Dendritic cell treated with granulocyte-macrophage colony-stimulating factor and Interleukin-4, amounts not matched to agents 40 ng/mL and 50 ng/mL, for 4 days (primary cell): Measurements from ENCODE around the gene MAPK1.

Source experiments
- H3K27ac Mint-ChIP-seq: one replicate; pipeline ENCODE4 v1.8.0; 2022; ENCODE audit warnings: mild to moderate bottlenecking, mixed read lengths
- H3K27me3 Mint-ChIP-seq: one replicate; pipeline ENCODE4 v1.8.0; 2022; ENCODE audit warnings: mild to moderate bottlenecking, mixed read lengths
- H3K36me3 Mint-ChIP-seq: one replicate; pipeline ENCODE4 v1.8.0; 2022; ENCODE audit warnings: low read depth, mixed read lengths
- H3K4me1 Mint-ChIP-seq: one replicate; pipeline ENCODE4 v1.8.0; 2022; ENCODE audit warnings: low read depth, mixed read lengths
- H3K4me3 Mint-ChIP-seq: one replicate; pipeline ENCODE4 v1.8.0; 2022; ENCODE audit warnings: mild to moderate bottlenecking, moderate library complexity, mixed read lengths
- H3K9me3 Mint-ChIP-seq: one replicate; pipeline ENCODE4 v1.8.0; 2022; ENCODE audit warnings: mixed read lengths
- intact Hi-C: fragments of 100-400 bp; cut with micrococcal nuclease; formaldehyde crosslinking; loops from one replicate; pipeline ENCODE4 v1.15.0; 2022

MAPK1 gene

DNA sequence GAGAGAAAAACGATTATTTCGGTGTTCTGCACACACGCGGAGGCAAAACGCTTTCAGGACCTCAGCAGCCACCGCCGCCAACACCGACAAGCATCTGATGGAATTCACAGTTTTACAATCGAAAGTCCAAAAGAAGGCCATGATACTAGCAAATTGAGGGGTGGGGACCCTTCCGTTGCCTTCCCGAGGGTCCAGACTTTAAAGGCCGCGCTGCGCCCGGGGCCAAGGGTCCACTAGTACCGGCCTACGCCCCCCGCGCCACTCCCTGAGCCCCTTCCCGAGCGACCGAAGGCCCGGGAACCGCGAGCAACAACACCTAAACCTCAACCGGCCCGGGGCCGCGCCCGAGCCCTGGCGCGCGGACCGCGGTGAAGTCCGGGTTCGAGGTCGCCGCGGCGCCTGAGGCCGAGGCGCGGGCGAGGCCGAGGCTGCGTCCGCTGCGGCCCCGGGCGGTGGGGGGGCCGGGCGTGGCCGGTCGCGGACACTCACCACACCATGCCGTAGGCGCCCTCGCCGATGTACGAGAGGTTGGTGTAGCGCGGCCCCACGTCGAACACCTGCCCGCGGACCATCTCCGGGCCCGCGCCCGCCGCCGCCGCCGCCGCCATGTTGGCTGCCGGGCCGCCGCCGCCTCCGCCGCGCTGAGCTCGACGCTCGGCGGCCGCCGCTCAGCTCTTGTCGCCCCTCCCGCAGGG lies 465 bp downstream of the MAPK1 start:
- peaks cover 50% of the 10 kb centered on the region for H3K4me1 Mint-ChIP-seq
- no peaks in the 10 kb centered on the region for H3K27me3 Mint-ChIP-seq
- intact Hi-C loops, result loop anchor here (5.0 kb wide), 1 partner anchor 70 kb away; no protein-coding TSS in a partner anchor
- no peaks in the 10 kb centered on the region for H3K9me3 Mint-ChIP-seq
- peaks cover 29% of the 10 kb centered on the region for H3K36me3 Mint-ChIP-seq
- peak overlapping the region; percentile 93 for H3K4me3 Mint-ChIP-seq
- peak overlapping the region; percentile 95 for H3K27ac Mint-ChIP-seq

GRCh38 chr22:21865041-21865440 lies 2.4 kb downstream of the MAPK1 start:
- Mint-ChIP-seq H3K4me1 (peaks cover 70% of the 10 kb centered on the region), H3K27ac (peak overlapping the region; percentile 33)
- intact Hi-C loops, result loop anchor here (5.0 kb wide), 1 partner anchor 72 kb away; no protein-coding TSS in a partner anchor

GRCh38 chr22:21862386-21863245 lies 4.8 kb downstream of the MAPK1 start:
- intact Hi-C loops, result loop anchor here (5.0 kb wide), 1 partner anchor 45 kb away; no protein-coding TSS in a partner anchor
- Mint-ChIP-seq H3K4me1 (peaks cover 79% of the 10 kb centered on the region), H3K9me3 (no peaks in the 10 kb centered on the region), H3K27me3 (no peaks in the 10 kb centered on the region), H3K36me3 (peaks cover 39% of the 10 kb centered on the region), H3K27ac (peak overlapping the region; percentile 14), H3K4me3 (peak overlapping the region; percentile 10)

More at GRCh38 chr22:21865041-21865440, 2.4 kb downstream of the MAPK1 start:
- Mint-ChIP-seq H3K36me3 (peaks cover 37% of the 10 kb centered on the region), H3K4me3 (peak overlapping the region; percentile 31), H3K27me3 (no peaks in the 10 kb centered on the region), H3K9me3 (no peaks in the 10 kb centered on the region)

- no peaks in the 10 kb centered on the region for H3K27me3 Mint-ChIP-seq
- intact Hi-C loops, result loop anchor here (5.0 kb wide), 1 partner anchor 45 kb away; no protein-coding TSS in a partner anchor
- peaks cover 87% of the 10 kb centered on the region for H3K4me1 Mint-ChIP-seq
- H3K36me3 Mint-ChIP-seq, result peaks cover 35% of the 10 kb centered on the region
- peak overlapping the region; percentile 19 for H3K27ac Mint-ChIP-seq
- H3K9me3 Mint-ChIP-seq, result no peaks in the 10 kb centered on the region
- no peak overlapping the region for H3K4me3 Mint-ChIP-seq
These were observed 5.6 kb downstream of the MAPK1 start for GRCh38 chr22:21861851-21862250.

DNA sequence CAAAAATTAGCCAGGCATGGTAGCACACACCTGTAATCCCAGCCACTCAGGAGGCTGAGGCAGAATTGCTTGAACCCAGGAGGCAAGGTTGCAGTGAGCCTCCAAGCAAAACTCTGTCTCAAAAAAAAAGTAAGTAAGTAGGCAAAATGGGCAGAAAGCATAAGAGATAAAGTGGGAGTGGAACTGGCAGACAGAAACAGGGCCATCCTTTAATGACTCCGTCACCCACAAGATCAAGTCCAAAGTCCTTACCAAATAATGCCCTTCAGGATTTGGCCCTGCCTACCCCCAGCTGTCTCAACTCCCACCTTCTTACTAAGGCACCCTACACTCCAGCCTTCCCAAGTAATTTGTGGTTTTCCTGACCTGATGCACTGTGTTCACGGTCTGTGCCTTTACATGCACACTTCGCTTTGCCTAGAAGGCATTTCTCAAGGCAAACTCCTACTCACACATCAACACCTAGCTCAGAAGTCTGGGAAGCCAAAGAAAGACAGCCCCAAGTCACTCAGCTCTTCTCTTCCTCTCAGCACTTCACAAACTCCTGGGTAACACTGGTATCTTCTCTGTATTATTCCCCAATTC lies 6.1 kb downstream of the MAPK1 start:
- peaks cover 91% of the 10 kb centered on the region for H3K4me1 Mint-ChIP-seq
- H3K27me3 Mint-ChIP-seq, result no peaks in the 10 kb centered on the region
- H3K9me3 Mint-ChIP-seq, result no peaks in the 10 kb centered on the region
- peak overlapping the region; percentile 32 for H3K4me3 Mint-ChIP-seq
- intact Hi-C loops, result loop anchor here (5.0 kb wide), 1 partner anchor 44 kb away; no protein-coding TSS in a partner anchor
- peak overlapping the region; percentile 19 for H3K27ac Mint-ChIP-seq
- H3K36me3 Mint-ChIP-seq, result peaks cover 32% of the 10 kb centered on the region

GRCh38 chr22:21860491-21861039 lies 6.9 kb downstream of the MAPK1 start:
- Mint-ChIP-seq H3K9me3 (no peaks in the 10 kb centered on the region), H3K27me3 (no peaks in the 10 kb centered on the region), H3K4me1 (peaks cover 93% of the 10 kb centered on the region), H3K27ac (peak overlapping the region; percentile 53), H3K4me3 (no peak overlapping the region), H3K36me3 (peaks cover 30% of the 10 kb centered on the region)
- intact Hi-C loops, result loop anchor here (5.0 kb wide), 1 partner anchor 43 kb away; no protein-coding TSS in a partner anchor

GRCh38 chr22:21858025-21858764 lies 9.2 kb downstream of the MAPK1 start:
- intact Hi-C loops, result no loop called here
- Mint-ChIP-seq H3K9me3 (no peaks in the 10 kb centered on the region), H3K4me1 (peaks cover 89% of the 10 kb centered on the region)

GRCh38 chr22:21857481-21857914 lies 9.9 kb downstream of the MAPK1 start:
- intact Hi-C loops, result no loop called here
- peak overlapping the region; percentile 50 for H3K27ac Mint-ChIP-seq
- H3K4me1 Mint-ChIP-seq, result peaks cover 86% of the 10 kb centered on the region
- no peaks in the 10 kb centered on the region for H3K27me3 Mint-ChIP-seq
- H3K9me3 Mint-ChIP-seq, result no peaks in the 10 kb centered on the region
- H3K4me3 Mint-ChIP-seq, result no peak overlapping the region
- peaks cover 23% of the 10 kb centered on the region for H3K36me3 Mint-ChIP-seq

More at GRCh38 chr22:21858025-21858764, 9.2 kb downstream of the MAPK1 start:
- peaks cover 20% of the 10 kb centered on the region for H3K36me3 Mint-ChIP-seq
- H3K27ac Mint-ChIP-seq, result peak overlapping the region; percentile 50
- H3K27me3 Mint-ChIP-seq, result no peaks in the 10 kb centered on the region
- H3K4me3 Mint-ChIP-seq, result no peak overlapping the region

DNA sequence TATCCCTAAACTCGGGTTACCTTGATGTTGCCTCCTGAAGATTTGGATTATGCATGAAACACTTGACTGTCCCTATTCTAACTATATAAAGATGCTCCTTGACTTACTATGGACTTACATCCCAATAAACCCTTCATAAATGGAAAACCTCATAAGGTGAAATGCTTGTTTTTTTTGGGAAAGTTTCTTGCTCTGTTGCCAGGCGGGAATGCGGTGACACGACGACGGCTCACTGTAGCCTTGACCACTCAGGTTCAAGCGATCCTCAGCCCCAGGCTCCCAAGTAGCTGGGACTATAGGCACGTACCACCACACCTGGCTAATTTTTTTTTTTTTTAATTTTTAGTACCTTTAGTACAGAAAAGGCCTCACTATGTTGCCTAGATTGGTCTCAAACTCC lies 10.6 kb downstream of the MAPK1 start:
- intact Hi-C loops, result no loop called here
- Mint-ChIP-seq H3K9me3 (no peaks in the 10 kb centered on the region), H3K36me3 (peaks cover 30% of the 10 kb centered on the region), H3K27me3 (no peaks in the 10 kb centered on the region), H3K4me3 (no peak overlapping the region), H3K27ac (no peak overlapping the region), H3K4me1 (peaks cover 88% of the 10 kb centered on the region)

DNA sequence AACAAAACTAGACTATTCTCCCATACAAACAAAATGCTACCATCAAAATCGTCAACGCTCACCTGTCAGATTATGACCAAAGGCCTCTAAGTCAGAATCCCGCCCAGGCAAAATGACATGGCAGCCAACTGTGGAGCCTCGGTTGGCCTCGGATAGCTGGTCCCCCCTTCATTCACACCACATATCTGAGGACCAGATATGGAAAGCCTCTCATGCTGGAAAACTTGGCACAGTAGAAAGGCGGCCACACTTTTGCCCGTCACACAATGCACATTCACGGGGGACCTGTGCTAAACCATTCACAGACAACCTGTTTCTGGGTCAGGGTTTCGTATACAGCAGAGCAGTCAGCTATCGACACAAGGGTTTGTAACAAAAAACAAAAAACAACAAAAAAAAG lies 11.2 kb downstream of the MAPK1 start:
- Mint-ChIP-seq H3K9me3 (no peaks in the 10 kb centered on the region), H3K4me1 (peaks cover 81% of the 10 kb centered on the region), H3K27me3 (no peaks in the 10 kb centered on the region), H3K27ac (peak overlapping the region; percentile 50), H3K36me3 (peaks cover 30% of the 10 kb centered on the region), H3K4me3 (peak overlapping the region; percentile 25)
- intact Hi-C loops, result no loop called here

DNA sequence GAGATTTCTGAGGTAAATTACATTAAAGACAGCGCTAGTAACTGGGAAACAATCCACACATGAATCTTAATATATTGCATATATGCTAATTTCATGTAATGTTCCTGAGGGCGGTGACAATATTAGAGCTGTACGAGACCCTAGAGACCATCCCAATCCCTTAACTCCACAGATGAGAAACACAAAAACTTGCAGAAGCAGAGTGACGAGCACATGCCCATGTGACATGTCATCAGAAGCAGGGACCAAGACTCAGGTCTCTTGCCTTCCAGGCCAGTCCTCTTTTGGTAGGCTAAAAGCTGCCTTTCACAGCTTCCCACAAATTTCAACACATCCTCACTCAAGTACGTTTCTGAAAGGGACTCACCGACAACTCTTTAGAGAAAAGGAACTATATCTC lies 11.8 kb downstream of the MAPK1 start:
- no peak overlapping the region for H3K4me3 Mint-ChIP-seq
- peak overlapping the region; percentile 50 for H3K27ac Mint-ChIP-seq

GRCh38 chr22:21850660-21851059 lies 16.8 kb downstream of the MAPK1 start:
- H3K36me3 Mint-ChIP-seq, result peaks cover 37% of the 10 kb centered on the region
- intact Hi-C loops, result no loop called here
- peaks cover 56% of the 10 kb centered on the region for H3K4me1 Mint-ChIP-seq
- no peak overlapping the region for H3K27ac Mint-ChIP-seq
- no peak overlapping the region for H3K4me3 Mint-ChIP-seq
- no peaks in the 10 kb centered on the region for H3K9me3 Mint-ChIP-seq
- no peaks in the 10 kb centered on the region for H3K27me3 Mint-ChIP-seq

More for the DNA sequence above, 11.8 kb downstream of the MAPK1 start:
- peaks cover 76% of the 10 kb centered on the region for H3K4me1 Mint-ChIP-seq
- no peaks in the 10 kb centered on the region for H3K9me3 Mint-ChIP-seq
- peaks cover 29% of the 10 kb centered on the region for H3K36me3 Mint-ChIP-seq
- H3K27me3 Mint-ChIP-seq, result no peaks in the 10 kb centered on the region
- intact Hi-C loops, result no loop called here

DNA sequence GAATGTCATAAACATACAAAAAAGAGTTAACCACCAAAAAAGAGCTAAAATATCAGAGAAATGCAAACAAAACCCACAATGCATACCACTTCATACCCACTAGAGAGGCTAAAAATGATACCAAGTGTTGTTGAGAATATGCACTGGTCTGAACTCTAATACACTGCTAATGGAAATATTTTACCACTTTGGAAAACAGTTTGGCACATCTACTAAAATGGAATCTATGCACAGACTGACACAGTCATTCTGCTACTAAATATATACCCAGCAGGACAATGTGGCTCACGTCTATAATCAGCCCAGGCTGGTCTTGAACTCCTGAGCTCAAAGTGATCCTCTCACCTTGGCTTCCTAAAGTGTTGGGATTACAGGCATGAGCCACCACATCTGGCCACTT lies 18.0 kb downstream of the MAPK1 start:
- intact Hi-C loops, result no loop called here
- peaks cover 41% of the 10 kb centered on the region for H3K36me3 Mint-ChIP-seq
- no peak overlapping the region for H3K4me3 Mint-ChIP-seq
- H3K9me3 Mint-ChIP-seq, result no peaks in the 10 kb centered on the region
- H3K27me3 Mint-ChIP-seq, result no peaks in the 10 kb centered on the region
- H3K4me1 Mint-ChIP-seq, result peaks cover 54% of the 10 kb centered on the region
- no peak overlapping the region for H3K27ac Mint-ChIP-seq
